ENCODE results near the gene EXOC7. TPM values are rescaled to one million over a fixed set of nuclear protein-coding genes. Genes with fewer than 3 reads are reported as not detected.

The EXOC7 gene
- total and polyA plus RNA-seq, 2 of the 8 experiments (the other 6 are each of a cell fraction or from before 2014, with no cell fraction given): 77.1 to 92.6 TPM

DNA sequence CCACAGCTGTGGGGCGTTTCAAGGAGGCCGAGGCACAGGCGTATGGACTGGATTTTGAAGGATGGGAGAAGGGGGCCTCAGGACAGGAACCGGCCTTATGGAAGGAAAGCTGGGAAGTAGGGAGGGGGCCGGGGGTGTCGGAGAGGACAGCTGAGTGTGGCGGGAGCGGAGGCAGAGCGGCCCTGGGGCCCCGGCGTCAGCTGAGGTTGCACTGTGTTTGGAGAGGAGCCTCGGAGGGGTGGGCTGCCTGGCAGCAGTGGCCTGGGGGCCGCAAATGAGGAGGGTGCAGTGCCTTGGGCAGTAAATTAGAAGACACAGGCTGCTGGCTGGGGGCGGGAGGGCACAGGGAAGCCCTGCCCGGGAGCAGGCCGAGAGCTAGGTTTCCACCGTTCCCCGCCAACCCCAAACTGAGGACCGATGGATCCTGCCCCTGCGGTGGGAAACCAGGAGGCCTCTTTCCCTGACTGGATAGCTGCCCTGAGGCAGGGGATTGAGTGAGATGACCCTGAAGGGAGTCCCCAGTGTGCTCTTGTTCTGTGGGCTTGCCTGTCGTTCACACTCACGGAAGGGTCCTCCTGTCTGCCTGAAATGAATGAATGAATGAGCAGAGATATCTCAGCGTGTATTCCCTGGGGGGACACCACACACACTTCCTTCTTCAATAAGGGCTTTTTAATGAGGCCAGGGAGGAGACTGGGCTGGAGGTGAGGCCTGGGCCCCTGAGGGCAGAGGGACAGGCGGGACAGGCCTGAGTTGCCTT lies 19.0 kb upstream of the EXOC7 start:
- Histone ChIP-seq H3K79me1 (ENCODE audit: low read depth, low read length) (no peaks in the 10 kb centered on the region), H3K23me2 (ENCODE audit: low read depth, low read length) (peaks cover 2% of the 10 kb centered on the region; the same call in 1 of the 2 replicates), H3K4ac (replicated peaks; ENCODE audit: insufficient read length, low read depth, low read length) (peak overlapping the region; percentile 3), H3K27me3 (replicated peaks in 1 of 4; ENCODE audit: control insufficient read depth in 3 of 4, extremely low read depth in 1 of 4, insufficient read depth in 3 of 4, low read length in 3 of 4) (peaks cover 0 to 13% (median 7%) of the 10 kb centered on the region in 4 experiments; a peak in 4 of 7 replicates), H3K4me2 (ENCODE audit: insufficient read depth in 1 of 2, low read depth in 2 of 2, low read length in 2 of 2) (peak overlapping the region in 1 of 2 experiments; percentile 5; a peak in 1 of 4 replicates), H4K91ac (replicated peaks; ENCODE audit: insufficient read length, low read length) (peak overlapping the region; percentile 89), H4K20me1 (replicated peaks in 1 of 2; ENCODE audit: control insufficient read depth in 1 of 2, insufficient read depth in 2 of 2, low read length in 2 of 2) (no peaks in the 10 kb centered on the region), H3K18ac (ENCODE audit: extremely low read depth, low read length) (peak overlapping the region; percentile 34), H3K27ac (ENCODE audit: low read depth, low read length) (no peak overlapping the region), H3K4me1 (replicated peaks in 1 of 4; ENCODE audit: control insufficient read depth in 3 of 4, insufficient read depth in 4 of 4, low read length in 3 of 4) (peaks cover 7 to 32% (median 19%) of the 10 kb centered on the region in 4 experiments), H2BK15ac (ENCODE audit: low read length) (no peak overlapping the region), H2BK20ac (ENCODE audit: low read length) (peak overlapping the region; percentile 89; the same call in 1 of the 2 replicates), H3K36me3 (ENCODE audit: control insufficient read depth in 2 of 4, insufficient read depth in 4 of 4, low read length in 3 of 4) (no peaks in the 10 kb centered on the region), H3K9ac (replicated peaks in 1 of 4; ENCODE audit: extremely low read depth in 1 of 4, low read depth in 3 of 4, low read length in 3 of 4) (no peak overlapping the region), H3K23ac (ENCODE audit: insufficient read length) (no peak overlapping the region), H3K4me3 (ENCODE audit: extremely low read depth in 1 of 4, insufficient read depth in 2 of 4, low read depth in 3 of 4, low read length in 4 of 4) (peak overlapping the region in 1 of 4 experiments; percentile 48; a peak in 2 of 8 replicates), H2AK5ac (ENCODE audit: low read depth, low read length) (no peak overlapping the region), H3K56ac (replicated peaks; ENCODE audit: insufficient read length, low read depth, low read length) (no peak overlapping the region), H2BK5ac (ENCODE audit: low read depth, low read length) (peak overlapping the region; percentile 44; the same call in 1 of the 2 replicates), H4K8ac (ENCODE audit: extremely low read depth, insufficient read depth, low read length) (peak overlapping the region; percentile 84; the same call in 1 of the 2 replicates), H4K5ac (ENCODE audit: insufficient read length, low read depth, low read length) (no peak overlapping the region), H2BK120ac (replicated peaks; ENCODE audit: low read depth, low read length) (no peak overlapping the region), H3K14ac (ENCODE audit: insufficient read length) (no peak overlapping the region), H2AFZ (ENCODE audit: low read length) (no peak overlapping the region), H3K9me3 (ENCODE audit: insufficient read depth in 2 of 2, low read depth in 1 of 2, low read length in 1 of 2) (no peaks in the 10 kb centered on the region), H2BK12ac (ENCODE audit: low read depth, low read length) (peak overlapping the region; percentile 68), H3K79me2 (ENCODE audit: control insufficient read depth in 1 of 2, insufficient read depth in 2 of 2, low read length in 2 of 2) (no peaks in the 10 kb centered on the region)
- no peak for TF ChIP-seq RNF2 (IDR thresholded peaks at IDR 0.05; ENCODE audit: borderline replicate concordance, low read depth, low read length, missing control alignments, poor library complexity, severe bottlenecking)
- no peak for TF ChIP-seq BACH1 (IDR thresholded peaks at IDR 0.05; ENCODE audit: low read length)
- TF ChIP-seq RXRA (IDR thresholded peaks at IDR 0.05; ENCODE audit: insufficient read depth, low read depth, low read length): no peak
- no peak for TF ChIP-seq TCF12 (IDR thresholded peaks at IDR 0.05; ENCODE audit: low read depth, low read length)
- no peak for TF ChIP-seq ASH2L (IDR thresholded peaks at IDR 0.05; ENCODE audit: low read length)
- TF ChIP-seq EP300 (IDR thresholded peaks at IDR 0.05; ENCODE audit: borderline replicate concordance in 1 of 2, low read depth in 2 of 2, low read length in 2 of 2): no peak
- TF ChIP-seq TEAD4 (IDR thresholded peaks at IDR 0.05; ENCODE audit: low read depth, low read length): no peak
- CTCF ChIA-PET (ENCODE audit: partially characterized antibody): interaction anchor here (0.7 to 41.5 kb wide), 19 partner anchors 11 to 243 kb away, joined by 3 to 778 read pairs (median 5); partner anchors contain the start of gene FOXJ1
- 81% methylated on average over 24 of the region's 24 CpGs; no CpG with 5 or more reads in 1 of the 2 experiments for WGBS, 2 experiments (ENCODE audit: extremely low coverage in 1 of 2, insufficient coverage in 1 of 2, insufficient read length in 1 of 2, insufficient replicate concordance in 2 of 2, low coverage in 1 of 2, low lambda C conversion rate in 2 of 2, missing lambda C conversion rate in 1 of 2)
- no peak for FAIRE-seq
- DNase-seq (ENCODE audit: low read depth in 1 of 2, low spot score in 2 of 2): no peak
- POLR2A ChIA-PET (ENCODE audit: partially characterized antibody): interaction anchor here (0.7 to 5.4 kb wide), 10 partner anchors 12 to 1489 kb away, joined by 3 to 70 read pairs (median 4); partner anchors contain the start of gene FOXJ1

Data from H1 (cell line).